ENCODE data around the gene CFAP65. TPM values are rescaled to one million over a fixed set of nuclear protein-coding genes. Genes with fewer than 3 reads are reported as not detected.
A peak's percentile ranks its signal among the peaks of the same experiment; 100 is the strongest.

The CFAP65 gene
- total and polyA plus RNA-seq, 9 of the 15 experiments (the other 6 are each of a cell fraction or from before 2014, with no cell fraction given), result not detected

DNA sequence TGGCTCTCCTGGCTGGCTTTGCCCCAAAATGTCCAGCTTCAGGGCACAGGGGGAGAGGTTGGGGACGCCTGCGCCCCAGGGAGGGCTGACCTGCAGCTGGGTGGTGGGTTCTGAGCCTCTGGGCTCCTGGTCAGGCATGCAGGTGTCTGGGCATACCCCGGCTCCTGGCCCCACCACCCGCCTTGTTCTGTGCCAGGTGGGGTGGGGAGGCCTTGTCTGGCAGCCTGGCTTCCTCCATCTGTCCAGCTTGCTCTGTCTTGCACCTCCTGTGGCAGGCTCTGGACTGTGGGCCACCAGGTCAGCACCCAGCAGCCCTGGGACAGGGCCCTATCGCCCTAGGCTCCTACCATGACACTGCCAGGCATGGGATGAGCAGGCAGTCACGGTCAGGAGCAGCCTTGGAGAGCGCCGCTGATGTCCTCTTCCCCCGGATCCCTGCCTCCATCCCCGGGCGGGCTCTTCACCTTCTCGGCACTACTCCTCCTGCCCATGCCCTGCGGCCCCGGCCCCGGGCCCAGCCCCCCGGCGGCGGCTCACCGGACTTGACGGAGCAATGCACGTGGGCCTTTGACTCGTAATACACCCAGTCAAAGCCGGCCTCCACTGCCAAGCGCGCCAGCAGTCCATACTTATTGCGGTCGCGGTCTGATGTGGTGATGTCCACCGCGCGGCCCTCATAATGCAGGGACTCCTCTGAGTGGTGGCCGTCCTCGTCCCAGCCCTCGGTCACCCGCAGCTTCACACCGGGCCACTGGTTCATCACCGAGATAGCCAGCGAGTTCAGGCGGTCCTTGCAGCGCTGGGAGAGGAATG, 15.8 kb upstream of the CFAP65 start:
- no peak for FAIRE-seq
- Histone ChIP-seq H3K27me3 (ENCODE audit: control insufficient read depth in 2 of 2, insufficient read depth in 2 of 2, low read length in 2 of 2) (peaks cover 14 to 56% of the 10 kb centered on the region in 2 experiments; a peak in 4 of 5 replicates), H3K4me1 (replicated peaks in 1 of 2; ENCODE audit: control insufficient read depth in 2 of 2, insufficient read depth in 2 of 2, low read length in 2 of 2) (peaks cover 0 to 25% of the 10 kb centered on the region in 2 experiments; a peak in 2 of 5 replicates), H3K79me2 (ENCODE audit: control insufficient read depth, insufficient read depth, low read length) (no peaks in the 10 kb centered on the region), H3K9me3 (replicated peaks; ENCODE audit: control insufficient read depth, insufficient read depth, low read depth, low read length) (no peaks in the 10 kb centered on the region), H3K27ac (ENCODE audit: extremely low read depth, low read depth, low read length) (no peak overlapping the region), H3K4me2 (ENCODE audit: insufficient read depth, low read length) (no peak overlapping the region), H3K9me1 (ENCODE audit: control insufficient read depth, insufficient read depth, low read length) (no peaks in the 10 kb centered on the region), H4K20me1 (replicated peaks; ENCODE audit: control insufficient read depth, insufficient read depth, low read length) (0 out of 2 replicates have a peak, but pooled peaks cover 6% of the 10 kb centered on the region), H3K9ac (ENCODE audit: insufficient read depth in 1 of 2, low read depth in 2 of 2, low read length in 2 of 2) (0 out of 4 replicates have a peak overlapping the region, but pooled peaks of 1 of the 2 experiments have one; percentile 17), H2AFZ (ENCODE audit: low read depth, low read length) (no peak overlapping the region), H3K4me3 (no peak overlapping the region), H3K36me3 (ENCODE audit: control insufficient read depth, insufficient read depth, low read length) (no peaks in the 10 kb centered on the region)
- ChIA-PET POLR2A (interaction anchor here (0.6 kb wide), 1 partner anchor 43 kb away, joined by 3 read pairs; no protein-coding TSS in a partner anchor), CTCF (ENCODE audit: low intra/inter-chr PET ratio) (interaction anchor here (0.6 to 2.3 kb wide), 5 partner anchors 61 to 331 kb away, joined by 3 to 17 read pairs (median 3); partner anchors contain the start of gene DNPEP)
- in situ Hi-C loops (cut with MboI) (loop anchor here (5.0 kb wide), 1 partner anchor 100 kb away; no protein-coding TSS in a partner anchor), intact Hi-C loops (cut with micrococcal nuclease) (loop anchor here (5.0 kb wide), 1 partner anchor 65 kb away; the partner anchor contains the start of gene CRYBA2)
- no peak for DNase-seq (ENCODE audit: extremely low read depth in 1 of 4, low spot score in 3 of 4)
- BruUV-seq (replicated peaks), result no TSS peak
- no peak; the same call in 1 of the 3 replicates for ATAC-seq
- WGBS (ENCODE audit: insufficient coverage, low coverage, missing lambda C conversion rate), result 14% methylated on average over 14 of the region's 40 CpGs
- TF ChIP-seq RBM34 (IDR thresholded peaks at IDR 0.05; ENCODE audit: borderline replicate concordance, insufficient read depth, low read length), result no peak
- no peak for TF ChIP-seq PTRF (tag; IDR thresholded peaks at IDR 0.05)
- no peak for TF ChIP-seq BHLHE40 (IDR thresholded peaks at IDR 0.05; ENCODE audit: low read length)
- TF ChIP-seq, protein P1, sequence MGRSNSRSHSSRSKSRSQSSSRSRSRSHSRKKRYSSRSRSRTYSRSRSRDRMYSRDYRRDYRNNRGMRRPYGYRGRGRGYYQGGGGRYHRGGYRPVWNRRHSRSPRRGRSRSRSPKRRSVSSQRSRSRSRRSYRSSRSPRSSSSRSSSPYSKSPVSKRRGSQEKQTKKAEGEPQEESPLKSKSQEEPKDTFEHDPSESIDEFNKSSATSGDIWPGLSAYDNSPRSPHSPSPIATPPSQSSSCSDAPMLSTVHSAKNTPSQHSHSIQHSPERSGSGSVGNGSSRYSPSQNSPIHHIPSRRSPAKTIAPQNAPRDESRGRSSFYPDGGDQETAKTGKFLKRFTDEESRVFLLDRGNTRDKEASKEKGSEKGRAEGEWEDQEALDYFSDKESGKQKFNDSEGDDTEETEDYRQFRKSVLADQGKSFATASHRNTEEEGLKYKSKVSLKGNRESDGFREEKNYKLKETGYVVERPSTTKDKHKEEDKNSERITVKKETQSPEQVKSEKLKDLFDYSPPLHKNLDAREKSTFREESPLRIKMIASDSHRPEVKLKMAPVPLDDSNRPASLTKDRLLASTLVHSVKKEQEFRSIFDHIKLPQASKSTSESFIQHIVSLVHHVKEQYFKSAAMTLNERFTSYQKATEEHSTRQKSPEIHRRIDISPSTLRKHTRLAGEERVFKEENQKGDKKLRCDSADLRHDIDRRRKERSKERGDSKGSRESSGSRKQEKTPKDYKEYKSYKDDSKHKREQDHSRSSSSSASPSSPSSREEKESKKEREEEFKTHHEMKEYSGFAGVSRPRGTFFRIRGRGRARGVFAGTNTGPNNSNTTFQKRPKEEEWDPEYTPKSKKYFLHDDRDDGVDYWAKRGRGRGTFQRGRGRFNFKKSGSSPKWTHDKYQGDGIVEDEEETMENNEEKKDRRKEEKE (IDR thresholded peaks at IDR 0.05; ENCODE audit: borderline replicate concordance in 1 of 2, control insufficient read depth in 1 of 2, low read depth in 2 of 2, low read length in 1 of 2), result no peak
- TF ChIP-seq ZNF121 (CRISPR knock-in tag; conservative IDR thresholded peaks at IDR 0.05), result no peak
- no peak for TF ChIP-seq RFX7 (CRISPR knock-in tag; IDR thresholded peaks at IDR 0.05)
- no peak for TF ChIP-seq ZNF354B (CRISPR knock-in tag; IDR thresholded peaks at IDR 0.05)
- no peak for TF ChIP-seq ZNF717 (CRISPR knock-in tag; IDR thresholded peaks at IDR 0.05)
- no peak for TF ChIP-seq RCOR1 (IDR thresholded peaks at IDR 0.05; ENCODE audit: borderline replicate concordance in 1 of 2, low read depth in 2 of 2, low read length in 2 of 2)
- TF ChIP-seq ZNF253 (CRISPR knock-in tag; conservative IDR thresholded peaks at IDR 0.05), result no peak
- no peak for TF ChIP-seq BRCA1 (IDR thresholded peaks at IDR 0.05)
- no peak for TF ChIP-seq BRCA1 (CRISPR knock-in tag; IDR thresholded peaks at IDR 0.05)
- TF ChIP-seq BCL6 (CRISPR knock-in tag; IDR thresholded peaks at IDR 0.05), result no peak
- TF ChIP-seq, protein P2, sequence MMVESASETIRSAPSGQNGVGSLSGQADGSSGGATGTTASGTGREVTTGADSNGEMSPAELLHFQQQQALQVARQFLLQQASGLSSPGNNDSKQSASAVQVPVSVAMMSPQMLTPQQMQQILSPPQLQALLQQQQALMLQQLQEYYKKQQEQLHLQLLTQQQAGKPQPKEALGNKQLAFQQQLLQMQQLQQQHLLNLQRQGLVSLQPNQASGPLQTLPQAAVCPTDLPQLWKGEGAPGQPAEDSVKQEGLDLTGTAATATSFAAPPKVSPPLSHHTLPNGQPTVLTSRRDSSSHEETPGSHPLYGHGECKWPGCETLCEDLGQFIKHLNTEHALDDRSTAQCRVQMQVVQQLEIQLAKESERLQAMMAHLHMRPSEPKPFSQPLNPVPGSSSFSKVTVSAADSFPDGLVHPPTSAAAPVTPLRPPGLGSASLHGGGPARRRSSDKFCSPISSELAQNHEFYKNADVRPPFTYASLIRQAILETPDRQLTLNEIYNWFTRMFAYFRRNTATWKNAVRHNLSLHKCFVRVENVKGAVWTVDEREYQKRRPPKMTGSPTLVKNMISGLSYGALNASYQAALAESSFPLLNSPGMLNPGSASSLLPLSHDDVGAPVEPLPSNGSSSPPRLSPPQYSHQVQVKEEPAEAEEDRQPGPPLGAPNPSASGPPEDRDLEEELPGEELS (CRISPR knock-in tag; IDR thresholded peaks at IDR 0.05; ENCODE audit: borderline replicate concordance), result no peak
- TF ChIP-seq, protein P3, sequence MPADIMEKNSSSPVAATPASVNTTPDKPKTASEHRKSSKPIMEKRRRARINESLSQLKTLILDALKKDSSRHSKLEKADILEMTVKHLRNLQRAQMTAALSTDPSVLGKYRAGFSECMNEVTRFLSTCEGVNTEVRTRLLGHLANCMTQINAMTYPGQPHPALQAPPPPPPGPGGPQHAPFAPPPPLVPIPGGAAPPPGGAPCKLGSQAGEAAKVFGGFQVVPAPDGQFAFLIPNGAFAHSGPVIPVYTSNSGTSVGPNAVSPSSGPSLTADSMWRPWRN (IDR thresholded peaks at IDR 0.05; ENCODE audit: low read depth), result no peak

Data from K562 (cell line).